Measurements from ENCODE around the gene ARPC5L.
A peak's percentile ranks its signal among the peaks of the same experiment; 100 is the strongest.
"Not testable (repeated sequence)": the region's sequence is repeated elsewhere in the genome, so short reads cannot be mapped to it uniquely, and the experiment has no call there.

The ARPC5L gene

DNA sequence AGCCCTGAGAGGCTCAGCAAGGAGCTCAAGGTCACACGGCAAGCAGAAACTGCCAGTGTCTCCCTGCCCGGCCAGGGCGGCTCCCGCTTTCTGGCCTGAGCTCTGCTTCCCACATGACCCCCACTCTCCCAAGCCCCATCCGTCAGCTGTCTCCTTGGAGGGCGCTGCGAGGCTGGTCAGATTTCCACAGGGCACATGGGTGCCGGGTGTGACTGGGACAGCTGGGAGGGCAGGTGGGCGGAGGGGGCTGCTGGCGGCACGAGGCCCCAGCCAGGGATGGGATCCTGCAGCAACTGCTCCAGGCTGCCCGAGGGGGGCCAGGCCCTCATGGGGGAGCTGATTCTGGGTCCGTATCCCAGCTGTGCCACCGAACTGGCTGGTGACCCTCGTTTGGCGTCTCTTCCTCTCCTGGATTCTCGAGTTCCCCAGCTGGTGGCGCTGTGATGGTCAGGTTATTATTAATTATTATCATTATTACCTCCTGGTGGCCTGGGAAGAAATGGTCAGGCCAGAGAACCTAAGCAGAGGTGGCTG lies 21.6 kb upstream of the ARPC5L start:
- H3K27ac ChIP-seq = peak overlapping the region; percentile 22
- CTCF ChIA-PET = interaction anchor here (0.6 to 18.3 kb wide), 13 partner anchors 9 to 78 kb away, joined by 3 to 761 read pairs (median 4); partner anchors contain the start of genes NR6A1, OLFML2A and WDR38
- POLR2A ChIA-PET (ENCODE audit: low non-redundant PET) = no interaction called here
- TF ChIP-seq, protein P1, sequence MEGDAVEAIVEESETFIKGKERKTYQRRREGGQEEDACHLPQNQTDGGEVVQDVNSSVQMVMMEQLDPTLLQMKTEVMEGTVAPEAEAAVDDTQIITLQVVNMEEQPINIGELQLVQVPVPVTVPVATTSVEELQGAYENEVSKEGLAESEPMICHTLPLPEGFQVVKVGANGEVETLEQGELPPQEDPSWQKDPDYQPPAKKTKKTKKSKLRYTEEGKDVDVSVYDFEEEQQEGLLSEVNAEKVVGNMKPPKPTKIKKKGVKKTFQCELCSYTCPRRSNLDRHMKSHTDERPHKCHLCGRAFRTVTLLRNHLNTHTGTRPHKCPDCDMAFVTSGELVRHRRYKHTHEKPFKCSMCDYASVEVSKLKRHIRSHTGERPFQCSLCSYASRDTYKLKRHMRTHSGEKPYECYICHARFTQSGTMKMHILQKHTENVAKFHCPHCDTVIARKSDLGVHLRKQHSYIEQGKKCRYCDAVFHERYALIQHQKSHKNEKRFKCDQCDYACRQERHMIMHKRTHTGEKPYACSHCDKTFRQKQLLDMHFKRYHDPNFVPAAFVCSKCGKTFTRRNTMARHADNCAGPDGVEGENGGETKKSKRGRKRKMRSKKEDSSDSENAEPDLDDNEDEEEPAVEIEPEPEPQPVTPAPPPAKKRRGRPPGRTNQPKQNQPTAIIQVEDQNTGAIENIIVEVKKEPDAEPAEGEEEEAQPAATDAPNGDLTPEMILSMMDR (conservative IDR thresholded peaks at IDR 0.05; ENCODE audit: low read depth) = no peak; the same call in 1 of the 2 replicates
- DNase-seq (ENCODE audit: low spot score) = no peak

DNA sequence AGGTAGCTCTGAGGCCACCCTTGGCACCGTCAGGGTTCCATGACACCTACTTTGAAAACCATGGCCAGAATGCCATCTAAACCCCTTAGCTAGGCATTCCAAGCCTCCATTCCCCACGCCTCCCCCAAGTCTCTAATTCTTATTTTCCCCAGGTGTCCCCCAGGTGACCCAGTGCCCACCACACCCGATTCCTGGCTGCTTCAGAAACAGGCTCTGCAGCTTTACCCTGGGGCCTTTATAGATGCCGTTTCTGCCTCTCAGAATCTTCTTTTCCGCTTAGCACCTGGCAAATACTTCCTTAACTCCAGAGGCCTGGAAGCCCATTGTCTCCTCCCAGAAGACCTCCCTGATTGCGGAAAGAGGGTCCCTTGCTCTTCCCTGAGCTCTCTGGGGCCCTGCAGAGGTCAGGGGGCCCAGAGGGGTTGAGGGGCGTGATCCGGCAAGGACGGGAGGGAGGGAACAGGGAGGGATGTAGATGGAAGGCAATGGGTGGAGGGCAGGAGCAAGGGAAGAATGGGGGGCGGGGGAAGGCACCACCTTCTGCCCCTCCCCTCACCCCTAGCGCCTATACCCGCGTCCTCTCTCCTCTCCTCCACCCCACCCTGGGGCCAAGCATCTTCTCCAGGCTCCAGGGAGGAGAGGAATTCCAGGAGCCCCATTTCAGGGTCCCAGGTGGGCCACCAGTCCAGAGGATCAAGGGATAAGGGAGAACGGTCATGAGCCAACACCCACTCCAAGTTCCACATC lies 20.7 kb upstream of the ARPC5L start:
- CTCF ChIA-PET = interaction anchor here (0.6 to 18.3 kb wide), 8 partner anchors 10 to 66 kb away, joined by 3 to 761 read pairs (median 5); partner anchors contain the start of genes NR6A1, OLFML2A and WDR38
- POLR2A ChIA-PET (ENCODE audit: low non-redundant PET) = no interaction called here
- TF ChIP-seq, protein P1 (conservative IDR thresholded peaks at IDR 0.05; ENCODE audit: low read depth) = no peak

DNA sequence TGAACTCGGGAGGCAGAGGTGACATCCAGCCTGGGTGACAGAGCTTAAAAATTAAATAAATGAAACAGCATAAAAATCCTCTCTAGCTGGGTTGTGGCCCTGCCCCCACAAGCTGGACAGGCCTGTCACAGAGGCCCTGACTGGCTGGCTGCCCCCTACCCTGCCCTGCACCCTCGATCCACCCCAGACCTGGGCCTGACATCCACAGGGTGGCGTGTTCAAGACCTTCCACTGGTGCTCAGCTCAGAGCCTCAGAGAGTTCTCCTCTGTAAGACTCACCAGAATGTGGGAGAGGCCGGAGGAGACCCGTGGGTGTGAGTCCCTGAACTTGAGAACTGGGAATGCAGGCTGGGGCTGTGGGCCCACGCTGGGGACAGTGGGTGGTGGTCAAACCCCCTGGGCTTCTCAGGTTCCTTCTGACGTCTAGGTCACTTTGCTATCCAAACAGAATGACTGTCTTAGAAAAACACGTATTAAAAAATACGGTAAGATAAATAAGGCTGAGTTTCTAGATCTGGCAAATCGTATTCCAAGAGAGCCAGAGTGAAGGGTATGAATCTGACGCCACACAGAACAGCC lies 18.4 kb upstream of the ARPC5L start:
- ChIA-PET POLR2A (ENCODE audit: low non-redundant PET) (interaction anchor here (0.6 kb wide), 1 partner anchor 25 kb away, joined by 3 read pairs; no protein-coding TSS in a partner anchor), CTCF (interaction anchor here (0.6 to 18.3 kb wide), 4 partner anchors 8 to 68 kb away, joined by 3 to 761 read pairs (median 52); partner anchors contain the start of genes NR6A1, OLFML2A and WDR38)
- DNase-seq (ENCODE audit: low spot score) = no peak
- peak overlapping the region; percentile 35; the same call in 1 of the 2 replicates for H3K27ac ChIP-seq
- TF ChIP-seq, protein P1 (conservative IDR thresholded peaks at IDR 0.05; ENCODE audit: low read depth) = no peak

More for the DNA sequence above, 20.7 kb upstream of the ARPC5L start:
- peak overlapping the region; percentile 37 for H3K27ac ChIP-seq
- DNase-seq (ENCODE audit: low spot score) = no peak

DNA sequence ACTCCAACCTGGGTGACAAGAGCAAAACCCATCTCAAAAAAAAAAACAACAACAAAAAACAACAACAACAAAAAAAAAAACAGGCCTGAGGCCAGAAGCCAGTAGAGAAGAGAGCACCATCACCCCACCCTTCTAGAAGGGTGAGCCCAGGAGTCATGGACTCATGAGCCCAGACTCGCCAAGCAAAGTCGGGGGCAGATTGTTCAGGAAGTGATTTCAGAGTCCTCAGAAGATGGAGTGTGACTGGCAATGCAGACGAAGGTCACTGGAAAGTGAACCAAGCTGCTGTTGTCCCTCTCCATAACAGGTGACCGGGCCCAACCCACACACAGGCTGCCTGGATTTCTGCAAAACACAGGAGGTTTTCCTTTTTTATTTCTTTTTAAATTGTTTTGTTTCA lies 17.6 kb upstream of the ARPC5L start:
- peak overlapping the region; percentile 35 for H3K27ac ChIP-seq
- TF ChIP-seq, protein P1 (conservative IDR thresholded peaks at IDR 0.05; ENCODE audit: low read depth) = no peak
- DNase-seq (ENCODE audit: low spot score) = no peak
- POLR2A ChIA-PET (ENCODE audit: low non-redundant PET) = no interaction called here
- CTCF ChIA-PET = interaction anchor here (0.7 to 18.3 kb wide), 3 partner anchors 7 to 69 kb away, joined by 6 to 761 read pairs (median 101); partner anchors contain the start of genes NR6A1, OLFML2A and WDR38

DNA sequence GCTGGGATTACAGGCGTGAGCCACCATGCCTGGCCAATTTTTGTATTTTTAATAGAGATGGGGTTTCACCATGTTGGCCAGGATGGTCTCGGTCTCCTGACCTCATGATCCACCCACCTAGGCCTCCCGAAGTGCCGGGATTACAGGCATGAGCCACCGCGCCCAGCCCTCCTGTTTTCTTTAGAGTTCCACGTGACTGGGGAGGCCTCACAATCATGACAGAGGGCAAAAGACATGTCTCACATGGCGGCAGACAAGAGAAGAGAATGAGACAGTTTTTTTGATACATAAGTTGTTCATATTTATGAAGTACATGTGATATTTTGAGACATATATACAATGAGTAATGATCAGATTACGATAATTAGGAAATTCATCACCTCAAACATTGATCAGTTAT lies 15.5 kb upstream of the ARPC5L start:
- CTCF ChIA-PET = interaction anchor here (18.3 kb wide), 1 partner anchor 71 kb away, joined by 761 read pairs; the partner anchor contains the start of genes NR6A1 and OLFML2A
- POLR2A ChIA-PET (ENCODE audit: low non-redundant PET) = not testable (repeated sequence)

DNA sequence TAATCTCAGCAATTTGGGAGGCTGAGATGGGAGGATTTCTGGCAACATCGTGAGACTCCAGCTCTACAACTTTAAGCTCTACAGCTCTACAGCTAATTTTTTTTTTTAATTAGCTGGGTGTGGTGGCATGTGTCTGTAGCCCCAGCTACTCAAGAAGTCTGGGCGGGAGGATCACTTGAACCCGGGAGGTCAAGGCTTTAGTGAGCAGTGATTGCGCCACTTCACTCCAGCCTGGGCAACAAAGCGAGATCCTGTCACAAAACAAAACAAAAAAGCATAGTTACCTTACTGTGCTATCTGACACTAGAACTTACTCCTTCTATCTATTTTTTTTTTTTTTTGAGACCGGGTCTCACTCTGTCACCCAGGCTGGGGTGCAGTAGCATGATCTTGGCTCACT lies 15.0 kb upstream of the ARPC5L start:
- TF ChIP-seq, protein P1 (conservative IDR thresholded peaks at IDR 0.05; ENCODE audit: low read depth) = no peak
- POLR2A ChIA-PET (ENCODE audit: low non-redundant PET) = no interaction called here
- CTCF ChIA-PET = interaction anchor here (0.5 to 18.3 kb wide), 2 partner anchors 71 to 205 kb away, joined by 3 to 761 read pairs; partner anchors contain the start of genes NR6A1 and OLFML2A
- no peak for DNase-seq (ENCODE audit: low spot score)
- H3K27ac ChIP-seq = no peak overlapping the region

More for the DNA sequence above, 15.5 kb upstream of the ARPC5L start:
- not testable (repeated sequence) for H3K27ac ChIP-seq; DNase-seq (ENCODE audit: low spot score)

Measured in RWPE1 (cell line).